ENCODE data around the gene RBBP5. TPM values are rescaled to one million over a fixed set of nuclear protein-coding genes. Genes with fewer than 3 reads are reported as not detected.

RBBP5 gene
- total RNA-seq, 1 experiment from 2014 or later = 24.5 TPM

GRCh38 chr1:205068457-205069040, 53.2 kb downstream of the RBBP5 start:
- CTCF ChIA-PET = no interaction called here
- Histone ChIP-seq H3K36me3 (ENCODE audit: control insufficient read depth in 1 of 2, insufficient read depth in 2 of 2, low read length in 2 of 2) (no peaks in the 10 kb centered on the region), H3K27me3 (ENCODE audit: insufficient read depth, low read length) (no peaks in the 10 kb centered on the region), H3K4me1 (ENCODE audit: control insufficient read depth in 1 of 2, insufficient read depth in 2 of 2, low read length in 2 of 2) (no peaks in the 10 kb centered on the region), H3K9me3 (ENCODE audit: control insufficient read depth in 1 of 2, insufficient read depth in 1 of 2, low read depth in 1 of 2, low read length in 2 of 2) (no peaks in the 10 kb centered on the region), H3K4me2 (ENCODE audit: low read length) (no peak overlapping the region), H2AFZ (ENCODE audit: low read depth, low read length, poor library complexity, severe bottlenecking) (no peak overlapping the region), H3K9me2 (ENCODE audit: insufficient read depth) (no peaks in the 10 kb centered on the region), H3K27ac (ENCODE audit: low read depth, low read length) (no peak overlapping the region), H3K79me2 (ENCODE audit: insufficient read depth, low read length) (no peaks in the 10 kb centered on the region), H3K9ac (ENCODE audit: low read length) (no peak overlapping the region), H3K4me3 (replicated peaks in 1 of 2; ENCODE audit: low read depth in 1 of 2, low read length in 2 of 2) (no peak overlapping the region), H4K20me1 (ENCODE audit: insufficient read depth) (no peaks in the 10 kb centered on the region)
- no TSS peak for BruUV-seq (replicated peaks)
- intact Hi-C loops (cut with micrococcal nuclease) = no loop called here
- TF ChIP-seq CEBPB (IDR thresholded peaks at IDR 0.05; ENCODE audit: low read depth) = no peak
- ATAC-seq (no peak), DNase-seq (ENCODE audit: low read depth, low spot score) (no peak)
- RAD21 ChIA-PET (ENCODE audit: low non-redundant PET in 1 of 2, low total read pairs in 2 of 2, uncharacterized antibody in 2 of 2, unreplicated experiment in 2 of 2) = no interaction called here
- POLR2A ChIA-PET = no interaction called here

- Histone ChIP-seq H2AFZ (ENCODE audit: low read depth, low read length, poor library complexity, severe bottlenecking) (no peak overlapping the region), H3K4me3 (replicated peaks in 1 of 2; ENCODE audit: low read depth in 1 of 2, low read length in 2 of 2) (no peak overlapping the region), H3K79me2 (ENCODE audit: insufficient read depth, low read length) (no peaks in the 10 kb centered on the region), H3K9me3 (ENCODE audit: control insufficient read depth in 1 of 2, insufficient read depth in 1 of 2, low read depth in 1 of 2, low read length in 2 of 2) (no peaks in the 10 kb centered on the region), H3K9me2 (ENCODE audit: insufficient read depth) (no peaks in the 10 kb centered on the region), H4K20me1 (ENCODE audit: insufficient read depth) (no peaks in the 10 kb centered on the region), H3K27ac (ENCODE audit: low read depth, low read length) (no peak overlapping the region), H3K9ac (ENCODE audit: low read length) (no peak overlapping the region), H3K4me2 (ENCODE audit: low read length) (no peak overlapping the region), H3K36me3 (ENCODE audit: control insufficient read depth in 1 of 2, insufficient read depth in 2 of 2, low read length in 2 of 2) (no peaks in the 10 kb centered on the region), H3K27me3 (ENCODE audit: insufficient read depth, low read length) (no peaks in the 10 kb centered on the region), H3K4me1 (ENCODE audit: control insufficient read depth in 1 of 2, insufficient read depth in 2 of 2, low read length in 2 of 2) (no peaks in the 10 kb centered on the region)
- no peak for DNase-seq (ENCODE audit: low read depth, low spot score)
- no TSS peak for BruUV-seq (replicated peaks)
- RAD21 ChIA-PET (ENCODE audit: low non-redundant PET in 1 of 2, low total read pairs in 2 of 2, uncharacterized antibody in 2 of 2, unreplicated experiment in 2 of 2) = no interaction called here
- CTCF ChIA-PET = no interaction called here
- POLR2A ChIA-PET = no interaction called here
- ATAC-seq = no peak
- intact Hi-C loops (cut with micrococcal nuclease) = no loop called here
- TF ChIP-seq CTCF (IDR thresholded peaks at IDR 0.05 in 2 of 3, conservative IDR thresholded peaks at IDR 0.05 in 1 of 3; ENCODE audit: borderline replicate concordance in 1 of 3, insufficient read depth in 1 of 3, low read depth in 2 of 3, low read length in 2 of 3) (no peak), ELF1 (IDR thresholded peaks at IDR 0.05; ENCODE audit: borderline replicate concordance, low read depth) (no peak), YY1 (IDR thresholded peaks at IDR 0.05; ENCODE audit: extremely low read depth, insufficient replicate concordance, low read depth, low read length) (no peak), RAD21 (IDR thresholded peaks at IDR 0.05; ENCODE audit: low read depth) (no peak), CBX3 (IDR thresholded peaks at IDR 0.05; ENCODE audit: low read depth) (no peak), POLR2A (IDR thresholded peaks at IDR 0.05; ENCODE audit: borderline replicate concordance, extremely low read depth, insufficient read depth, insufficient read length) (no peak), ZNF274 (IDR thresholded peaks at IDR 0.05; ENCODE audit: low read depth, low read length) (no peak), FOSL1 (IDR thresholded peaks at IDR 0.05; ENCODE audit: low read depth) (no peak), SP1 (IDR thresholded peaks at IDR 0.05; ENCODE audit: low read depth) (no peak), ZBTB33 (IDR thresholded peaks at IDR 0.05; ENCODE audit: extremely low read depth, insufficient replicate concordance, low read length) (no peak), SIN3A (IDR thresholded peaks at IDR 0.05; ENCODE audit: low read depth) (no peak), REST (IDR thresholded peaks at IDR 0.05; ENCODE audit: low read depth) (no peak), POLR2AphosphoS5 (IDR thresholded peaks at IDR 0.05; ENCODE audit: low read depth, low read length) (no peak)
These were observed 53.8 kb downstream of the RBBP5 start for GRCh38 chr1:205068001-205068400.

Data from HCT116 (cell line).